UCSD-AML1 (cell line): ENCODE results near the gene BTN1A1.

Experiments used
- DNase-seq: peaks from one replicate; lab custom pipeline; 2025; ENCODE audit not compliant: unreplicated experiment; lab: John Stamatoyannopoulos, UW

Gene BTN1A1

DNA sequence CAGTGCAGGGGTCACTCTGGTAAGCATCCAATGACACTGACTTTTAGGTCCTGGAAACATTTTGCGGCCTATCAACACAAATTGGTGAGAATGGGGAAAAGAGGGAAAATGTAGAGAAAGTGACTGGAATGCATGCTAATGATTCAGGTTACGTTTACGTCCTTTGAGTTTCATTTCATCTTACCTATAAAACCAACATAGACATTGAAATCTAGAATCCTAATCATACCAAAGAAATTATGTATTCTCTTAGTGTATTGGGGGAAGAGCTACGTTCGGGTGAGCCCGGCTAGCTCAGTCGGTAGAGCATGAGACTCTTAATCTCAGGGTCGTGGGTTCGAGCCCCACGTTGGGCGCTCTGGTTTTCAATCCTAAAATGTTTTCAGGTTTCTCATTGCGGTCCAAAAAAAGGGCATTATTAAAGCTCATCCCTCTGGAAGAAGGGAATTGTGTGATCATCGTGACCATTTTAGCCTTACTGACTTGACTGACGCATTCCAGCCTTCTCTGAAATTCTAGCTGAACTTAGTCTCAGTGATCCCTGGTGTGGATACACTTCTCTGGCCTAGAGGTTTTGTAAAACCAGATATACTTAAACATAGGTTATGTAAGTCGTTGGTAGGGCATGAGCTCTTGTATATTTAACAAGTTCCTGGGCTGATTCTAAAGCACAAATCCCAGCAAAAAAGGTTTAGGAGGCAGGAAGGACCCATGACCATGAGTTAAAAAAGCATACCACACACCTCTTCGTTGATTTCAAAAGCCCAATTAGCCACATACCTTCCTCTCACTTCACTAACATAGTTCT, 56.4 kb downstream of the BTN1A1 start:
- DNase-seq: peak; percentile 55
